ENCODE measurements around the gene SNRK. TPM values are rescaled to one million over a fixed set of nuclear protein-coding genes. Genes with fewer than 3 reads are reported as not detected.

Gene SNRK
- total RNA-seq, 5 donors from 2014 or later (not counting 1 experiment from before 2014, with no cell fraction given), result 88.1 to 165 (median 107) TPM

DNA sequence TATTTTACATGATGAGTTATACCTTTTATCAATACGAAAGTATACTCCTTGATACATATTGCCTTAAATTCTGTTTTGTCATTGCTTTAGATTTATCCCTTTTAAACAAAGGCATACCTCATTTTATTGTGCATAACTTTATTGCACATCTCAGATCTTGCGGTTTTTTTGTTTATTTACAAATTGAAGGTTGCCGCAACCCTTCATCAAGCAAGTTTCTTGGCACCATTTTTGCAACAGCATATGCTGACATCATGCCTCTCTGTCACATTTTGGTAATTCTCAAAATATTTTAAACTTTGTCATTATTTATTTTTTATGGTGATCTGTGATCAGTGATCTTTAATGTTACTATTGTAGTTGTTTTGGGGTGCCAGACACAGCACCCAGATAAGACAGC lies 20.9 kb downstream of the SNRK start:
- Mint-ChIP-seq H3K4me1 (peaks cover 90 to 92% (median 90%) of the 10 kb centered on the region in 3 donors), H3K4me3 (peak overlapping the region in 1 of 3 donors; percentile 67), H3K9me3 (no peaks in the 10 kb centered on the region), H3K27me3 (no peaks in the 10 kb centered on the region), H3K27ac (peak overlapping the region; percentile 84 to 90), H3K36me3 (peaks cover 76% of the 10 kb centered on the region)
- Histone ChIP-seq H3K4me1 (ENCODE audit: control insufficient read depth in 1 of 2, extremely low read depth in 1 of 2, insufficient read depth in 2 of 2, low read length in 2 of 2) (peaks cover 18 to 41% of the 10 kb centered on the region in 2 experiments), H3K27me3 (replicated peaks in 1 of 2; ENCODE audit: control insufficient read depth in 2 of 2, extremely low read depth in 1 of 2, insufficient read depth in 2 of 2, low read length in 1 of 2) (no peaks in the 10 kb centered on the region), H3K4me3 (ENCODE audit: control insufficient read depth in 1 of 2, extremely low read depth in 1 of 2, low read length in 1 of 2) (no peak overlapping the region), H3K27ac (ENCODE audit: low read length) (no peak overlapping the region), H3K36me3 (ENCODE audit: control insufficient read depth in 2 of 2, extremely low read depth in 1 of 2, insufficient read depth in 1 of 2, low read length in 1 of 2) (peaks cover 0 to 52% of the 10 kb centered on the region in 2 donors), H3K9me3 (no peaks in the 10 kb centered on the region)
- ATAC-seq (replicated peaks in 1 of 4) (no peak), DNase-seq (no peak)
- POLR2A ChIA-PET, result no interaction called here
- WGBS (ENCODE audit: insufficient coverage), result no CpG with 5 or more reads among the region's 3 CpGs
- CTCF ChIA-PET, result interaction anchor here in 1 of 2 donors (1.4 kb wide), 1 partner anchor 71 kb away, joined by 3 read pairs; no protein-coding TSS in a partner anchor

- Histone ChIP-seq H3K36me3 (ENCODE audit: control insufficient read depth in 2 of 2, extremely low read depth in 1 of 2, insufficient read depth in 1 of 2, low read length in 1 of 2) (peaks cover 0 to 57% of the 10 kb centered on the region in 2 donors), H3K27ac (ENCODE audit: low read length) (no peak overlapping the region), H3K4me1 (ENCODE audit: control insufficient read depth in 1 of 2, extremely low read depth in 1 of 2, insufficient read depth in 2 of 2, low read length in 2 of 2) (peaks cover 18 to 40% of the 10 kb centered on the region in 2 experiments), H3K4me3 (ENCODE audit: control insufficient read depth in 1 of 2, extremely low read depth in 1 of 2, low read length in 1 of 2) (no peak overlapping the region), H3K9me3 (no peaks in the 10 kb centered on the region), H3K27me3 (replicated peaks in 1 of 2; ENCODE audit: control insufficient read depth in 2 of 2, extremely low read depth in 1 of 2, insufficient read depth in 2 of 2, low read length in 1 of 2) (no peaks in the 10 kb centered on the region)
- no peaks in the 10 kb centered on the region for H3K27me3 Mint-ChIP-seq
- H3K4me3 Mint-ChIP-seq, result peak overlapping the region in 2 of 3 donors; percentile 37 to 67
- peaks cover 78% of the 10 kb centered on the region for H3K36me3 Mint-ChIP-seq
- ChIA-PET CTCF (interaction anchor here in 1 of 2 donors (0.6 to 1.4 kb wide), 2 partner anchors 13 to 70 kb away, joined by 3 to 4 read pairs; no protein-coding TSS in a partner anchor), POLR2A (interaction anchor here in 1 of 2 donors (0.6 kb wide), 1 partner anchor 154 kb away, joined by 3 read pairs; no protein-coding TSS in a partner anchor)
- ATAC-seq (replicated peaks in 1 of 4), result no peak
- peaks cover 90 to 91% (median 90%) of the 10 kb centered on the region in 3 donors for H3K4me1 Mint-ChIP-seq
- peak overlapping the region; percentile 84 to 90 for H3K27ac Mint-ChIP-seq
- WGBS (ENCODE audit: insufficient coverage), result no CpG with 5 or more reads among the region's 2 CpGs
- no peak for DNase-seq
- peaks cover 0 to 2% (median 0%) of the 10 kb centered on the region in 3 donors for H3K9me3 Mint-ChIP-seq
Measured at GRCh38 chr3:43307649-43308048, 21.3 kb downstream of the SNRK start.

DNA sequence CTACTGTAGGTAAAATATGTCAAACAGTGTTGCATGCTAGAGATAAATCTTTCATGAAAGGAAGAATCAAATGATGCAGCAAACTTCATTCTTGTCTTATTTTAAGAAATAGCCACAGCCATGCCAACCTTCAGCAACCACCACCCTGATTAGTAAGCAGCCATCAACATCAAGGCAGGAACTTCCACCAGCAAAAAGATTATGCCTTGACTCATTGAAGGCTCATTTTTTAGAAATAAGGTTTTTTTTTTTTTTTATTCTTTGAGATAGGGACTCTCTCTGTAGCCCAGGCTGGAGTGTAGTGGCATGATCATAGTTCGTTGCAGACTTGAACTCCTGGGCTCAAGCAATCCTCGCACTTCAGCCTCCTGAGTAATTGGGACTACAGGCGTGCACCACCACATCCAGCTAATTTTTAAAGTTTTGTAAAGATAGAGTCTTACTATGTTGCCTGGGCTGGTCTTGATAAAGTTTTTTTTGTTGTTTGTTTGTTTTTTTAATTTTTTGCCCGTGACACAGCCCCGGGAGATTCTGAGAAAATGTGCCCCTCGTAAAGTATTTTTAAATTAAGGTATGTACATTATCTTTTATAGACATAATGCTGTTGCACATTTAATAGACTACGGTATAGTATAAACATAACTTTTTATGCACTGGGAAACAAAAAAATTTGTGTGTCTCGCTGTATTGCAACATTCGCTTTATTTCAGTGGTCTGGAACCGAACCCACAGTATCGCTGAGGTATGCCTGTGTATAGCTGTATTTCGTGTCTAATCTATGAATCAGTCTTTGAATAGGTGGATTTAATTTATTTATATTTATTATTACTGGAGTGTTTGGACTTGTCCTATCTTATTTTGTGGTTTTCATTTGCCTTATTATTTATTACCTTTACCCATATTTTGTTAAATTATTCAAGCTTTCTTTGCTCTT lies 23.3 kb downstream of the SNRK start:
- ATAC-seq (replicated peaks in 1 of 4) (no peak), DNase-seq (no peak)
- peaks cover 70% of the 10 kb centered on the region for H3K36me3 Mint-ChIP-seq
- no peaks in the 10 kb centered on the region for H3K27me3 ChIP-seq (replicated peaks in 1 of 2; ENCODE audit: control insufficient read depth in 2 of 2, extremely low read depth in 1 of 2, insufficient read depth in 2 of 2, low read length in 1 of 2)
- peaks cover 11 to 26% of the 10 kb centered on the region in 2 experiments for H3K4me1 ChIP-seq (ENCODE audit: control insufficient read depth in 1 of 2, extremely low read depth in 1 of 2, insufficient read depth in 2 of 2, low read length in 2 of 2)
- no peaks in the 10 kb centered on the region for H3K27me3 Mint-ChIP-seq
- no peak overlapping the region for H3K27ac ChIP-seq (ENCODE audit: low read length)
- H3K4me3 Mint-ChIP-seq, result peak overlapping the region in 2 of 3 donors; percentile 13 to 67
- WGBS (ENCODE audit: insufficient coverage), result no CpG with 5 or more reads among the region's 12 CpGs
- peaks cover 85% of the 10 kb centered on the region in 3 donors for H3K4me1 Mint-ChIP-seq
- POLR2A ChIA-PET, result interaction anchor here in 1 of 2 donors (0.7 kb wide), 1 partner anchor 23 kb away, joined by 3 read pairs; no protein-coding TSS in a partner anchor
- CTCF ChIA-PET, result interaction anchor here in 1 of 2 donors (0.6 kb wide), 1 partner anchor 11 kb away, joined by 3 read pairs; no protein-coding TSS in a partner anchor
- peak overlapping the region in 1 of 2 donors; percentile 84 for H3K27ac Mint-ChIP-seq
- no peak overlapping the region for H3K4me3 ChIP-seq (ENCODE audit: control insufficient read depth in 1 of 2, extremely low read depth in 1 of 2, low read length in 1 of 2)
- peaks cover 0 to 45% of the 10 kb centered on the region in 2 donors for H3K36me3 ChIP-seq (ENCODE audit: control insufficient read depth in 2 of 2, extremely low read depth in 1 of 2, insufficient read depth in 1 of 2, low read length in 1 of 2)
- peaks cover 0 to 4% (median 0%) of the 10 kb centered on the region in 3 donors for H3K9me3 Mint-ChIP-seq
- no peaks in the 10 kb centered on the region for H3K9me3 ChIP-seq

DNA sequence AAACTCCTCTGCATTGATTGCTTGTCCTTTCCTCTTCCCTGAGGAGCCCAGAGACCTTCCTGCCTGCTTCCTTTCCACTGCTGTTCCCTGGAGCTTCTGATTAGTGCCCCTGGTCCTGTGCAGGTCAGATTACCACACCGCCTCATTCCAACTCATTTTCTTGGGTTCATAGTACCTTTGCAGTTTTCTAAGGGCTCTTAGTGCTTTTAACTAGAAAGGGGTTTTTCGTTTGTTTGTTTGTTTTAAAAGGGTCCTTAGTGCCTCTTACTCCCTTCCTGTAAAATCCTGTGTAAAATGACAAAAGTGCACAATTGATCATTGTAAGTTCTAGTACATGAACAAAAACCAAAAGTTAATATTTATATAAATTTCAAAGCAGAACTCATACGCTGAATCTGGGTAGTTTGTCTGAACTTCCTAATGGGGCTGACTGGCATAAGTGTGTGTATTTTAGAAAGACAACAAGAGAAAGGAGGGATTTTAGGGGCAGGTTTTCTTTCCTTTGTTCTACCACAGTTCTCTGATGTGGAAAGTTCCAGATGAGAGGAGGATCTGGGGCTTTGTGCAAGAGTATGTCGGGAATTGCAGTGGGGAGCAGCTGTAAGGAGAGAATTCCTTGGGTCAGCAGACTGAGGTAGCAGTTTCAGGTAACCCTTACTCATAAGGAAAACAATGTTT lies 30.6 kb downstream of the SNRK start:
- ChIA-PET POLR2A (interaction anchor here in 1 of 2 donors (0.7 kb wide), 1 partner anchor 109 kb away, joined by 4 read pairs; no protein-coding TSS in a partner anchor), CTCF (no interaction called here)
- Histone ChIP-seq H3K4me1 (ENCODE audit: control insufficient read depth in 1 of 2, extremely low read depth in 1 of 2, insufficient read depth in 2 of 2, low read length in 2 of 2) (peaks cover 24 to 42% of the 10 kb centered on the region in 2 experiments), H3K36me3 (ENCODE audit: control insufficient read depth in 2 of 2, extremely low read depth in 1 of 2, insufficient read depth in 1 of 2, low read length in 1 of 2) (peaks cover 0 to 24% of the 10 kb centered on the region in 2 donors), H3K4me3 (ENCODE audit: control insufficient read depth in 1 of 2, extremely low read depth in 1 of 2, low read length in 1 of 2) (no peak overlapping the region), H3K27me3 (replicated peaks in 1 of 2; ENCODE audit: control insufficient read depth in 2 of 2, extremely low read depth in 1 of 2, insufficient read depth in 2 of 2, low read length in 1 of 2) (no peaks in the 10 kb centered on the region), H3K9me3 (no peaks in the 10 kb centered on the region), H3K27ac (ENCODE audit: low read length) (peak overlapping the region; percentile 31)
- no peak for DNase-seq
- 100% methylated on average over 1 of the region's 4 CpGs for WGBS (ENCODE audit: insufficient coverage)
- Mint-ChIP-seq H3K36me3 (peaks cover 46% of the 10 kb centered on the region), H3K27ac (peak overlapping the region; percentile 71 to 84), H3K4me1 (peaks cover 87 to 93% (median 89%) of the 10 kb centered on the region in 3 donors), H3K9me3 (peaks cover 0 to 4% (median 0%) of the 10 kb centered on the region in 3 donors), H3K4me3 (peak overlapping the region in 2 of 3 donors; percentile 54 to 69), H3K27me3 (no peaks in the 10 kb centered on the region)
- ATAC-seq (replicated peaks in 1 of 4), result peak in 1 of 4 experiments; percentile 14

DNA sequence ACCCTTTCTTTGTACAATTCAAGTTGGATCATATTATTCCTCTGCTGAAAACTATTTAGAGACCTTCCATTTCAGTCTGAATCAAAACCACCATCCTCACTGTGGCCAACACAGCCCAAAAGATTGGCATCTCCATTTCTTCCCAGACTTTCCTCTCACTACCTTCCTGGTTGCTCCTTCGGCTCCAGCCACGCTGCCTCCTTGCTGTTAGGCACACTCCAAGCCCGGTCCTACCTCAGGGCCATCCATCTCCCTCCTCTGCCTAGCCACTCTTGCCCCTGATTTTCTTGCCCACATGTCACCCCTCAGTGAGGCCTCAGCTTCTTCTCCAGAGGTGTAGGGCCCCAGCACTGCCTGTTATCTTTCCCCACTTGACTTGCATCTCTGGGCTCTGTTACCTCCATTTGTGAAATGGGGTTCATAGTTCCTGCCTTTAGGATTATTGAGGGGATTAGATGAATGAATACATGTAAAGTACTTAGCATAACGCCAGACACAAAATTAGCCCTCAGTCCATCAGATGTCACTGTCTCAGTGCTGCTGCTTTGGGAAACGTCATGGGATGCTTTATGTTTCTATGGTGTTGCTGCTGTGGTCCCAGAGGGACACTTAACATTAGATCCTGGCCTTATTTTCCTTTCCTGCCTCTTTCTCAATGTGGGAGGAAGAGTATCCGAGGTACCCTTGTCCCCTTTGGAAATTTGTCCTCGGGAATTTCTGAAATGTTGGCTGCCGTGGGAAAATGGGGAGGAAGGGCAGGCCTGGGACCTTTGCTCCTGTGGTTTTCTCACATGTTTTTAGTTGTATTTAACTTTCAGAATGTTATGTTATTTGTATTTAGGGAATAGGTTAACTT lies 31.3 kb downstream of the SNRK start:
- peaks cover 84 to 92% (median 85%) of the 10 kb centered on the region in 3 donors for H3K4me1 Mint-ChIP-seq

More for the DNA sequence above, 31.3 kb downstream of the SNRK start:
- 100% methylated on average over 3 of the region's 8 CpGs for WGBS (ENCODE audit: insufficient coverage)
- Histone ChIP-seq H3K27me3 (replicated peaks in 1 of 2; ENCODE audit: control insufficient read depth in 2 of 2, extremely low read depth in 1 of 2, insufficient read depth in 2 of 2, low read length in 1 of 2) (no peaks in the 10 kb centered on the region), H3K27ac (ENCODE audit: low read length) (peak overlapping the region; percentile 31), H3K36me3 (ENCODE audit: control insufficient read depth in 2 of 2, extremely low read depth in 1 of 2, insufficient read depth in 1 of 2, low read length in 1 of 2) (peaks cover 0 to 18% of the 10 kb centered on the region in 2 donors), H3K4me3 (ENCODE audit: control insufficient read depth in 1 of 2, extremely low read depth in 1 of 2, low read length in 1 of 2) (no peak overlapping the region), H3K9me3 (no peaks in the 10 kb centered on the region), H3K4me1 (ENCODE audit: control insufficient read depth in 1 of 2, extremely low read depth in 1 of 2, insufficient read depth in 2 of 2, low read length in 2 of 2) (peaks cover 22 to 42% of the 10 kb centered on the region in 2 experiments)
- Mint-ChIP-seq H3K9me3 (peaks cover 0 to 2% (median 0%) of the 10 kb centered on the region in 3 donors), H3K27ac (peak overlapping the region; percentile 62 to 84), H3K27me3 (no peaks in the 10 kb centered on the region), H3K36me3 (peaks cover 42% of the 10 kb centered on the region), H3K4me3 (peak overlapping the region; percentile 8 to 69 (median 18))
- DNase-seq (no peak), ATAC-seq (replicated peaks in 1 of 4) (peak in 2 of 4 experiments; percentile 24 to 40)
- POLR2A ChIA-PET, result interaction anchor here in 1 of 2 donors (0.7 to 1.0 kb wide), 3 partner anchors 9 to 29 kb away, joined by 3 read pairs; no protein-coding TSS in a partner anchor
- CTCF ChIA-PET, result interaction anchor here (0.6 kb wide), 2 partner anchors 94 to 1778 kb away, joined by 3 to 4 read pairs; no protein-coding TSS in a partner anchor
